CD4-positive, alpha-beta T cell treated with Interleukin-17A for 4 hours (primary cell): ENCODE results near the gene ARHGDIB.

Experiments used
- DNase-seq: peaks from one replicate; pipeline ENCODE4 v3.0.0-alpha.2; 2020; ENCODE audit warnings: mixed read lengths

ARHGDIB gene

DNA sequence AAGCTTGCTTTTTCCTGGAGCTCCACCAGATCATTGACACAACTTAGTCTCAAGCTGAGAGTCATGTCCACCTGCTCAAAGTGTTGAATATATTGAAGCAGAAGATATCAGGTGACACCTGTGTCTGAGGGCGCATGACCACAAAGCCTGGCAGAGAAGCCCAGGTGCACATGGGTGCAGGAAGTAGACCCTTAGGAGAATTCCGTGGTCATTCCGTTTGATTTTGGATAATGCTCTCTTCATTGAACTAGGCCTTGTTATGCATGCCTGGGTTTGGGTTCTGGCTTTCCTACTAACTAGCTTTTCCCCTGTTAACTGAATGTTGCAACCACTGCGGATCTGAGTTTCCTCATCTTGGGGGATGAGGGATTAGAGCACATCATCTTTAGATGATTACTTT lies 7.1 kb downstream of the ARHGDIB start:
- DNase-seq: peak; percentile 46

- no peak for DNase-seq
Measured at GRCh38 chr12:14953752-14954151, 7.6 kb downstream of the ARHGDIB start.

GRCh38 chr12:14952299-14952921 lies 9.0 kb downstream of the ARHGDIB start:
- peak; percentile 52 for DNase-seq

- DNase-seq: no peak
Measured at GRCh38 chr12:14951851-14952250, 9.6 kb downstream of the ARHGDIB start.

- DNase-seq: peak; percentile 54
Measured at GRCh38 chr12:14950982-14951746, 10.2 kb downstream of the ARHGDIB start.

DNA sequence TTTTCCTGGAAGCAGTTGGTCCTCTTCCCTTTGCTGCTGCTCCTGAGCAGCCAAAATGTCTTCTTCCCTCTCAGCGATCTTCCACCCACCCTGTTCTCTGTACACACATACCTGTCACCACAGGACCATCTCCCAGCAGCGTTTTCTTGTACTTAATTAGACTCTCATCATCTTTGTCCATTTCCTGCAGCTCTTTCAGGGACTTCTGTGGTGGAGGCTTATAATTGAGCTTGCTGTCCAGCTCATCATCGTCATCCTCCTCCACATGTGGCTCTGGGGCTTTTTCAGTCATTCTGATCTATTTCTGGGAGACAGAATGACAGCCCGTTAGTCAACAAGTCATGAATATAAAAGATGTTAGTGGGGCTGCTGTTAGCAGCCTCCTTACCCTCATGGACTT lies 11.0 kb downstream of the ARHGDIB start:
- no peak for DNase-seq

GRCh38 chr12:14949631-14950030 lies 11.8 kb downstream of the ARHGDIB start:
- DNase-seq: no peak

DNA sequence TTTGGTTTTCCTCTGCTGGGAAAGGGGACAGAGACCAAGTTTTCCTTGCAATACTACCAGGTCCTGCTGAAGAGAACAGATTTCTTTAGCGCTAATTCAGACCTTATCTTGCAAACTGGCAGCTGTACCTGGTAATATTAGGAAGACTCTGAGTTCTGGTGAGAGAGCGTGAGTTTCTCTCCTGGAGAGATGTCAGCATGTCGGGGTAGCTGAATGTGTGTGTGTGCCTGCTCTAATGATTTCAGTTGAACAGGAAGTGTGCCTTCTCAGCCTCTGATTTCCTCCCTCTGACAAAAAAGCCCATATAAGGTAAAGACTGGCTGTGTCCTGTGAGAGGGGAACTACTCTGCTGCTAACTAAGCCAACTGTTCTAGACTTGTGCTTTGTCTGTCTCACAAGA lies 12.7 kb downstream of the ARHGDIB start:
- DNase-seq: peak; percentile 68

DNA sequence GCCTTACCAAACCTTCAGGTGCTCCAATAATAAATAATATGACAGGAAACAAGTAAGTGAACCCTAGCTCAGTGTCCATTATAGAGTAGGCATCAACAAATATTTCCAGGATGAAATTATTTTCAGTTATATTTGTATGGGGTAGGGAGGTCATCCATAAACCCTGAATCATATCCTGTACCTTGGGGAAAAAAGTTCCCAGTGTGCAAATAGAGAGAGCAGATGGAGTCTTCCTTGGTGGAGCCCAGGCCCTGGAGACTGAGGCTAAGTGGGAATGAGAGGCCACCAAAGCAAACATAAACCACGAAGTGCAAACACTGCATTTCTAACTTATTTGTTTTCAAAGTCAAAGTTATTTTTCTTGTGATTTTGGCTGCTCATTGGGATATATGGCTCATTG lies 14.5 kb downstream of the ARHGDIB start:
- no peak for DNase-seq

- DNase-seq: no peak
Measured at GRCh38 chr12:14946162-14946561, 15.2 kb downstream of the ARHGDIB start.

DNA sequence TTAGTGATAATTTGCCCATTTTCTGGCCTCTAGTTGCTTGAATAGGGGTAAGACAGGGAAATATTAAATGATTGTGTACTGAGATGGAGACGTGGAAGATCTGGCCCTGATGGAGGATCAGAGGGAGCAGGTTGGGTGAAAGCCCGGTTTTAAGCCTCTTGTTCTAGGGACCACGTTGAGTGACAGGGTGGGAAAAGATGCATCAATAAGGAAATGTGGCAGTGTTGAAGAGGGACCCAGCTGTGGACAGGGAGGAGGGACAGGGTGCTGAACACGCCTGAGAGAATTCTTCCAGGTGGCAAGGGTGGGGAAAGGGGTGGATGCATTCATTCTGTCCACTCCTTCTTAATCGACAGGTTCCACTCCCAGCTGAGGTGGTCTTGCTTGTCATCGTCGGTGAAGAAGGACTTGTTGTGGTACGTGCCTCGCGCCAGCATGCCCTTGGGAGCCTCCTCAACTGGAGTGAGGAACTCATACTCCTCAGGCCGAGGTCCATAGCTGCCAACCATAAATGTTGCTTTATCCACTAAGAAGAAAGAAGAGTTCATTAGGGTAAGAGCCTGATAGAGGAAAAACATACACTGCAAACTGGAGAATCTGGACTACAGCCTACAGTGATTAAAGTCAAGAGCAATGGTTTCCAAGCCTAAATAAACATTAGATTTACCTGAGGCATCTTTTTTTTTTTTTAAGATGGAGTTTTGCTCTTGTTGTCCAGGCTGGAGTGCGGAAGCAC lies 19.0 kb downstream of the ARHGDIB start:
- no peak for DNase-seq

DNA sequence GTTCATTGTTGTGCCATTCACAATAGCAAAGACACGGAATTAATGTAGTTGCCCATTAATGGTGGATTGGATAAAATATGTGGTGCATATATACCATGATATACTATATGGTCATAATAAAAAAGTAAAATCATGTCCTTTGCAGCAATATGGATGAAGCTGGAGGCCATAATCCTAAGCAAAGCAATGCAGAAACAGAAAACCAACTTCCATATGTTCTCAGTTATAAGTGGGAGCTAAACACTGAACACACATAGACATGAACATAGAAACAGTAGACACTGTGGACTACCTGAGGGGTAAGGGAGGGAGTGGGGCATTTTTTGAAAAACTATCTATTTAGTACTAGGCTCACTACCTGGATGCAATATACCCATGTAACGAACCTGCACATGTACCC lies 20.0 kb downstream of the ARHGDIB start:
- DNase-seq: no peak

DNA sequence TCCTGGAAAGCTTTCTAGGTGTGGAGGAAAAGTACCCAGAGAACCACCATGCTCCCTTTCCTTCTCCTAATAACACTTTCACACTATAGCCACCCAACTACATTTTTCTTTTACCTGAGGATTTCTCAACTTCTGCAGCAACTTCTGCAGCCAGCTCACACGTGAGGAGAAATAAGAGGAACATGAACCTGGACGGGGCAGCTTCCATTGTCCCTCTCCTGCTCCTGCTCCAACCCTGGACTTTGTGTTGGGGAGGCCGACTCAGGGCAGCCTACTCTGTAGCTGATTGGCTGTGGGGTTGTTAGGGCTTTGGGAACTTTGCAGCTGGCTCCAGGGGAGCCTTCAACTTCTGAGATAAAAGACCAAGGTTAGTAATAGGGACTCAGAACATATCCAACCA lies 23.1 kb downstream of the ARHGDIB start, which contains the start of gene ERP27:
ERP27 (minus strand) TSS at position 237 of the 400 bp plus-strand sequence; CDS start at position 208, 29 bp downstream.
- no peak for DNase-seq

DNA sequence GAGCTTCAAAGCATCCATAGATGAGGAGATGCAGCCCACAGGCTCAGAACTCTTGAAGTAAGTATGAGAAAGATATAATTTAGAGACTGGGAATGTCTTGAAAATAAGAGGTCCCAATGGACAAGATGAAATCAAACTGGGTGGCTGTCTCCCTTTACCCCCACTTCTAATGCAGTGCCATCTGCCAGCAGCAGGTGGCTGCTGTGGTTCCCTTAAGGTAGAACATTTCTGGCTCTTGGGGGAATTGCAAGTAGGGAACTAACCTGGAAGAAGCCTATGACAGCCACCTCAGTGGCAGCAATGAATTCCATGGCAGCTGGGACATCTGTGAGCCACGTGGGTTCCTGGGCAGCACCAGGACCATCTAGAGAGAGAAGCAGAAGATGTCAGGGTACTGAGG lies 23.7 kb downstream of the ARHGDIB start:
- DNase-seq: peak; percentile 55

DNA sequence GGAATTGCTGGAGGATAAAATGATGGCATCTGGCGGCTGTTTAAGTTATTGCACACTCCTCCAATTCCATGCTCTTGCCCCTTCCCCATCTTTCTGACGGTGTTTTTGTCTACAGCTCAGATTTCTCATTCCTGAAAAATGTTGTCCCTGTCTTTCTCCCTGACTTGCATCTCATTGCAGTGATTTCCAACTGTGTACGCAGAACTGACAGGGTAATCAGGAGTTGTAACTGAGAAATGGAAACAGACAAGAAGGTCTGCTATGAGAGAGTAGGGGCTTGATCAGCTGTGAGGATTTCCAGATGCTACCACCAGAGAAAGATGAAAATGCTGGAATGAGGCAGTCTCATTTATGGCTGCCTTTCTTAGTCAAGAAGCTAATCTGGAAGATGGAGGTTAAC lies 24.4 kb downstream of the ARHGDIB start:
- DNase-seq: no peak

DNA sequence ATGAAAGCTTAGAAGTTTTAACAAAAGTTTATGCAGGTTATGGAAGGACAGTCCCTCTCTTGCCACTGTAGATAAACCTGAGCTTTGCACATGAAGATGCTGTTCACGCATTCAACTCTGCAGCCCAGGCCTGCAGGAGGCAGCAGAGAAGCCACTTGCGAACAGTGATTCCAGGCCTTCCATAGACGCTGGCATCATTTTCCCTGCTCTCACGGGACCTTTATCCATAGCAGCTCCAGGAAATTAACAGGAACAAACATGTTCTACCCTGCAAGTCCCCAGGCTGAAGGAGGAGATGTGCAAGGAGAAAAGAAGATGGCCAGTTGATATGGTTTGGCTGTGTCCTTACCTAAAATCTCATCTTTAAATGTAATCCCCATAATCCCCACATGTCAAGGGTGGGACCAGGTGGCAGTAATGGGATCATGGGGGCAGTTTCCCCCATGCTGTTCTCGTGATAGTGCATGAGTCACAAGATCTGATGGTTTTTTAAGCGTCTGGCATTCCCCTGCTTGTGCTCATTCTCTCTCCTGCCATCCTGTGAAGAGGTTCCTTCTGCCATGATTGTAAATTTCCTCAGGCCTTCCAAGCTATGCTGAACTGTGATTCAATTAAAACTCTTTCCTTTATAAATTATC lies 25.1 kb downstream of the ARHGDIB start:
- DNase-seq: peak; percentile 52

DNA sequence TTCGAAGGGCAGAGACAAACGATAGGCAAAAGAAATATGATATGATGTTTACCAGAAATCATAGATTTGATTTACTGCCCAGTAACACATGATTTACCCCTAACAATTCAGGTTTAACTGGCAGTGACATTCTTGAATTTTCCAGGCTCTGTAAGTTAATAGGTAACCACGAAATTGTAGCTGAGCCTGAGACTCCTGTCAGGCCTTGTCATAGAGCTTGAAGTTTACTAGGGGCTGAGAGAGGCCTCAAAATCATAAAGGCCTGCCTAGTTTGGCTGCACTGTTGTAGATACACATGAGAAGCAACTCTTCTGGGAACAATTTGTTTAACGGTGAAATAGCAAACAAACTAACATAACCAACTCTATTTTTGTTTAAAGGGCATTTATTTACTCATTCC lies 26.4 kb downstream of the ARHGDIB start:
- DNase-seq: no peak

- no peak for DNase-seq
Measured at GRCh38 chr12:14934511-14934910, 26.9 kb downstream of the ARHGDIB start.

DNA sequence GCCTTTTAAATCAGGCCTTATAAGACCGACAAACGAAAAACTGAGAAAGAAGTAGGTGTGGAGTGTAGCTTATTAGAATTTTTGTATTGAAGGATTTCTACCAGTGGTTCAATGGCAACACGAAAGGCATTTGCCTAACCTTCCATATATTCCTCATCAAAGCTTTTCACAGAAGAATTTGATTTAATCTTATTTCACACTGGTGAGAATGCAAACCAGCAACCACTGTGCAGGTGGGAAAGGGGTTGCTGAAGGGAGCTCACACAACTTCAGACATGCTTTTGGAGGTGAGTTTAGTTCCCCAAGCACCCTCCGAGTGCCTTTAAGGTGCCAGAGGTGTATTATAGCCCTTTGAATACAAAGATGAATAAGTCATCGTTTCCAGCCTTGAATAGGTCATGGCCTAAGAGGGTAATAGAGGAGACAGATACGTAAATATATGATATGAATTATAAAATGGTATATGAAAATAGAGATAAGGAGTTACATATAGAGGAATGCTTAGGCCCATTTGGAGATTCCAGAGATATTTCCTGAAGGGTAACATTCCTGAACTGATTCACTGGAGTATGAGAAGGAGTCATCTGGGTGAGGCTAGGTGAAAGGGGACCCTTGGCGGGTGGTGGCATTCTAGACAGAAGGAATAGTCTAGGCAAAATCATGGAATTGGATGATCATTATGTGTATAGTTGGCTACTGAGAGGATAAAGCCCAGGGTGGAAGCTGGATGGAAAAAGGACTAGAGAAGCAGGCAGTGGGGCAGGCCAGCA lies 29.4 kb downstream of the ARHGDIB start:
- DNase-seq: no peak

GRCh38 chr12:14931359-14931758 lies 30.0 kb downstream of the ARHGDIB start:
- DNase-seq: no peak

GRCh38 chr12:14930299-14930698 lies 31.1 kb downstream of the ARHGDIB start:
- no peak for DNase-seq

GRCh38 chr12:14928931-14929330 lies 32.5 kb downstream of the ARHGDIB start:
- DNase-seq: no peak

DNA sequence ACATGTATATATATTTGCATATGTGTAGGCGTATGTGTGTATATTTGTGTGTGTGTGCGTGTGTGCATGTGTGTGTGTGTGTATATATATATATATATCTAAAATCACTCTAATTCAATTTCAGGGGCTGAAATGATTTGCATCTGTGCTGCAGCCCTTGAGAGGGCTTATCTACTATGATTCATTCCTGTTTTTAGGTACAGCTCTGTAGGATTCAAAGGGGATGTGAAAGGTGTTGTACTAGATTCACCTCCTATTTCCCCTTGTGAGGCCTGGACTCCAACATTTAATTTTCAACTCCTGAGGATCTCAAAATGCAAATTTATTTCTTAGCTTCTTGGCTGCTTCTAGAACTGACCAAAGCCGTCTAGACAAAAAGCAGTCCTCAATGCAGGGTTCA lies 34.1 kb downstream of the ARHGDIB start:
- no peak for DNase-seq
